HG02678 (cell line): ENCODE results near the gene MMP28.
A peak's percentile ranks its signal among the peaks of the same experiment; 100 is the strongest.
"Not testable (repeated sequence)": the region's sequence is repeated elsewhere in the genome, so short reads cannot be mapped to it uniquely, and the experiment has no call there.

Experiments used
- ATAC-seq: cut with Tn5 transposase; IDR thresholded peaks from one replicate; pipeline ENCODE4 v1.9.1; 2021; ENCODE audit warnings: mild to moderate bottlenecking, moderate library complexity; ENCODE audit not compliant: unreplicated experiment

Gene MMP28

DNA sequence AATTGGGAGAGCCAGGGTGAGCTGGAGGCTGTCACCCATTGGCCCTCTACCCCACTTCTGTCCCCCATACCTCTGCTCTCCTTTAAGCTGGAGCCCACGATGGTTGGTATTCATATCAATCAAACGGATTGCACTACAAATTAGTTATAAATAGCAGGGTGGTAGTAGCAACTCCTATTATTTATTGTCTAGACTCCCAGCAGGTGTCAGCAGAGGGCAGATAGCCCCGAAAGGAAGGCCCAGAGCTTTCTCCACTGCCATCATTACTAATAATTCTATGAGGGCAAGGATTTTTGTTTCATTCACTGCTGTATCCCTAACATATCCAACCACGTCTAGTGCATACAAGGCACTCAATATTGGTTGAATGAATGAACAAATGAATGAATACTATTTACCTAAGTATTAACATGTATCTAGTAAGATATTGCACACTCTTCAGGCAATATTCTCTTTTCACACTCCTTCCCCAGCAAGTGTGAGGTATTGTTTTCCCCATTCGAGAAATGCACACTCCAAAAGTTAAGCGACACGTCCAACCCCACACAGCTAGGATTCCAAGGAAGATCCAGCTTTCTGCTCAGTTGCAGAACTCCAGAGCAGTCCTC, 28.4 kb downstream of the MMP28 start:
- ATAC-seq = no peak

DNA sequence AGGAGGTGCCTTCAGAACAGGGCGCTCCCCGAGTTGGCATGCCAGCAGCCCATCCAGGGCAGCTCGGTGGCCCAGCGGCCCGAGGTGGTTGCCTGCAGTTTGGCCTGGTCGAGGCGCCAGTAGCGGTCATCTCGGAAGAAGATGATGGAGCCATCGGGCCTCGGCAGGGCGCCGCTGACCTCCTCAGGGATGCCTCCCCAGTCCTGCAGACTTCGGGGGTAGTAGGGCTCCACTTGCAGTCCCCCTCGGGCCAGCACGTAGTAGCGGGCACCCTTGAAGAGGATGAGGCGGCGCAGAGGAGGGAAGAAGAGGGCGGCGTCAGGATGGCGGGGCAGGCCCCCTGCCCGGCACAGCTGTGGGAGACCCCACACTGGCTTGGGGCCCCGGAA, 29.0 kb downstream of the MMP28 start:
- ATAC-seq = no peak

DNA sequence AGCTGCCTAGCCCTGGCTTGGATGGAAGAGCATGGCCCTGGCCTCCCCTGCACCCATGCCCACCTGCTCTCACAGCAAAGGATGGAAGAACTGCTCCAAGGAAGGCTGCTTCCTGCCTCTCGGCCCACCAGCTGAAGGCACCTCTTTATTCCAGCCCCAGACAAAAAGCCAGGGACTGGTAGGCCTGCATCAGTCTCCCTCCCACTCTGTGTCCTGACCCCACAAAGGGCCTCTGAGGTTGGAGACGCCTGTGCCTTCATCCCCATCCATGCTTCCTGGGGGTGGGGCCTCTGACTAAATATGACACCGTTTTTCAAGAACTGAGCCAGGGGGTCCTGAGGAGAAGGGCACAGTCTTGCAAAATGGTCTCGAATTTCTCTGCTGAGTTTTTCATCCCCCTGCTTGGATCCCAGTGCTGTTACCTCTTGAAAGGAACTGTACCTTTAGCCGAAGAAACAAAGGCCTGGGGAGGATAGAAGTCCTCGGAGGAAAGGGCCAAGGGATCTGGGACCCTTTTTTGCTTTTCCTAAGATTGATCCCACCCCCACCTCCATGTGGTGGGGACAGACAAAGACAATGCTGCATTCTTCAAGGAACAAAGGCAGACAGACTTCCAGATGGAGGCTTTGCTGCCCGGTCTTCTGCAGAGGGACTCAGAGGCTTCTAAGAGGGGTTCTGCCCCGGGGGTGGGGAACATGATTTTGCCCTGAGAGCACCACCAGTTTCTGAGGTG, 29.5 kb downstream of the MMP28 start:
- no peak for ATAC-seq

DNA sequence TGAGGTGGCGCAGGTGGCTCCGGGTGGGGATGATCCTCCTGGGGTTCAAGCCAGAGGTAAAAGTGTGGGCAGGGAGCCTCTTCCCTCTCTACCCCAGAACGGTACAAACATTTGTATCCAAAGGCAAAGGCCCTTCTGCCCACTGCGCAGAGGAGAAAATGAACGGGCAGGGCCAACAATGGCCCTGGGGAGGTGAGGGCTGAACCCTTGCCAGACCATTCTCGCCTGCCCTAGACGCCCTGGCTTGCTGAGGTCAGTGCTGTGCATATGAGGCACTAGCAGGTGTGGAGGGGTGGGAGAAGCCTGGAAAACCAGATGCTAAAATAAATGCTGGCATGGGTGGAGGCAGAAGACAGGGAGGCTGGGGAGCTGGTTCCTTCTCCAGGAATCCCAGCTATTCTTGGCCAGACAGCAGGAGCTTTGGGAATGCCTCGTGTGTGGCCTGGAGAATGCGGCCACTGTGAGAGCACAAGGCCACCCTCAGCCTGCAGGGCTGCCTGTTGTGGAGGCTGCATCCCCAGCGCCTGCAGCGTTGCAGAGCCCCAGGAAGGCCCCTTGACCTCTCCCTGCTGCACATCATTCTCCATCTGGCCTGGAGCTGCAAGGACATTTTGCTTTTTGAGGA, 30.2 kb downstream of the MMP28 start:
- ATAC-seq = no peak

DNA sequence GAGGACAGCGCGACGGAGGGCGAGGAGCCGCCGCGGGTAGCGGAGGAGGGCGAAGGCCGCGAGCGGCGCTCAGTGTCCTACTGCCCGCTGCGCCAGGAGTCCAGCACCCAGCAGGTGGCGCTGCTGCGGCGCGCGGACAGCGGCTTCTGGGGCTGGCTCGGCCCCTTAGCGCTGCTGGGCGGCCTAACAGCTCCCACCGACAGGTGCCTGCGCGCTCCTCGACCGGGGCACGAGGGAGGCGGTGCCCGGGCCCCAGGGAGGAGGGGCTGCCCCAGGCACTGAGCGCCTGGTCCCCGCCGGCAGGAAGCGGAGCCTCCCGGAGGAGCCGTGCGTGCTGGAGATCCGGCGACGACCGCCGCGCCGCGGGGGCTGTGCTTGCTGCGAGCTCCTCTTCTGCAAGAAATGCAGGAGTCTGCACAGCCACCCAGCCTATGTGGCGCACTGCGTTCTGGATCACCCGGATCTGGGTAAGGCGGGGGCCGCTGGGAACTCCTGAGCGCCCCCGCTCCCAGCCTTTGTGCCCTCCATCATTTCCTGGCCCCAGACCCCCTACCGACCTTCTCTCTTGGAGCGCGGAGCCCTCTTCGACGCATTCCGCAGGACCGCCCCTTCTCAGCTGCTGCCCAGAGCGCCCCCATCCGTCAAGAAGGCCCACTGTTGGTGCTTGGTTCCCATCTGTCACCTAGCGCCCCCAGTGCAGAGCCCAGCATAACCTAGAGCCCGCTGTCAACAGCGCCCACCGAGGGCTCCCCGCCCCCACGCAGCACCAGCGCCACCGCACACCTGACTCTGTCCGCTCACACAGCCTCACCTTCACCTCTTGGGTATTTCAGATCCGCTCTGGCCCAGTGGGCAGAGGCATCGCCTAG, 31.1 kb downstream of the MMP28 start:
- ATAC-seq = peak; percentile 92

DNA sequence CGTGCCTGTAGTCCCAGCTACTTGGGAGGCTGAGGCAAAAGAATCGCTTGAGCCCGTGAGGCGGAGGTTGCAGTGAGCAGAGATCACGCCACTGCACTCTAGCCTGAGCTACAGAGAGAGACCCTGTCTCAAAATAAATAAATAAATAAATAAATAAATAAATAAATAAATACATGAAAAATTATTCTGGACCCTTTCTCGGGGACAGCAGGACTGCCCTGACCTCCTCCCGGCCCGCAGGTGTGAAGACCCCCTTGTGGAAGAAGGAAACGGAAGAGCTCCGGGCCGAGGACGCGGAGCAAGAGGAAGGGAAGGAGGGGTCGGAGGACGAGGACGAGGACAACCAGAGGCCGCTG, 31.7 kb downstream of the MMP28 start:
- ATAC-seq = no peak

DNA sequence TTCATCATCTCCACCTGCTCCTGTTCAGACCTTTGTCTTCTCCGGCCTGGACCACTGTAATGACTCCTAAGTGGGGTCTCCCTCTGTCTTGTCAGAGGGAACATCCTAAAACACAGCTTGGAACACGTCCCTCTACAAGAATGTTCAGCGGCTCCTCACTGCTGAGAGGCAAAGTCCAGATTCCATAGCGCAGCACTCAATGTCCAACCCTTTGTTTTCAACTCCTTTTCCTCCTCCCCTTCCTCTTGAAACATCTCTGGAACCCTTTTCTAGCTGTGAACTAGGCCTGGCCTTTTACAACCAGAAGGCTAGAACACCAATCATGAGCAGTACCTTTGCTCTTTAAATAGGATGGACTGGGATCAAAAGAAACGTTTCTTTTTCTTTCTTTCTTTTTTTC, 33.8 kb downstream of the MMP28 start:
- ATAC-seq = no peak

DNA sequence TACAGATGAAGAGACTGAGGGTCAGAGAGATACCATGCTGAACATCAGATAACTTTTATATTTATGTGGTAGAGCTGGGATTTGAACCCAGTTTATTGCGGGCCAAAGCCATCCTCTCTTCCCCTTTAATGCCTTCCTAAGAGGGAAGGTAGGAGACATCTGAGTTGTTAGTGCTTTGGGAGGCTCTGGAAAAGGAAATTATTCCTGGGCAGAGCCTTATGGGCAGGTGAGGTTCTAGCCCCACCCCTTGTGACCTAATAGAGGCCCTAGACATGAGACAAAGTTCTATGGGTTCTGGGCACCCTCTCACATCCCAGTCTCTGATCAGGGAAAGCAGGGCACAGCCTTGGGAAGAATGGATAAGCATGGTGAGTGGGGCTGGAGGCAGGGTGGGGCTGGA, 34.9 kb downstream of the MMP28 start, which contains the start of gene C17orf50:
C17orf50 (plus strand) TSS at position 301 of the 400 bp plus-strand sequence; CDS start at position 356, 55 bp downstream.
- no peak for ATAC-seq

DNA sequence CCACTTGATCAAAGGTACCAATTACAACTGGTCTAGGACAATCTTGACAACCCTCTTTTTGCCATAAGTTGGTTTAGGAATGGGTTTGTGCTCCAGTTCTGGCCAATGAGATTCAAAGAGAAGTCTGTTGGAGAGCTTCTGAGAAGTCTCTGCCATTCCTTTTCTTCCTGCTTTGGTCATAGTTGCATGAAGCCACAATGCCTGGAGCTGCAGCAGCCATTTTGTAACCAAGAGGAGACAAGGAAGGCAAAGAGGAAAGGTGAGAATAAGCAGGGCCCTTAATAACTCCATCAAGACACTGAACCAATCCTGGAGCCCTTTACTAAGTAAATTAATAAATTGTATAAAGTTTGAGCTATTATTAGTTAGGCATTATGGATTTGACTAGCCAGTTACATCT, 38.2 kb downstream of the MMP28 start:
- ATAC-seq = no peak

DNA sequence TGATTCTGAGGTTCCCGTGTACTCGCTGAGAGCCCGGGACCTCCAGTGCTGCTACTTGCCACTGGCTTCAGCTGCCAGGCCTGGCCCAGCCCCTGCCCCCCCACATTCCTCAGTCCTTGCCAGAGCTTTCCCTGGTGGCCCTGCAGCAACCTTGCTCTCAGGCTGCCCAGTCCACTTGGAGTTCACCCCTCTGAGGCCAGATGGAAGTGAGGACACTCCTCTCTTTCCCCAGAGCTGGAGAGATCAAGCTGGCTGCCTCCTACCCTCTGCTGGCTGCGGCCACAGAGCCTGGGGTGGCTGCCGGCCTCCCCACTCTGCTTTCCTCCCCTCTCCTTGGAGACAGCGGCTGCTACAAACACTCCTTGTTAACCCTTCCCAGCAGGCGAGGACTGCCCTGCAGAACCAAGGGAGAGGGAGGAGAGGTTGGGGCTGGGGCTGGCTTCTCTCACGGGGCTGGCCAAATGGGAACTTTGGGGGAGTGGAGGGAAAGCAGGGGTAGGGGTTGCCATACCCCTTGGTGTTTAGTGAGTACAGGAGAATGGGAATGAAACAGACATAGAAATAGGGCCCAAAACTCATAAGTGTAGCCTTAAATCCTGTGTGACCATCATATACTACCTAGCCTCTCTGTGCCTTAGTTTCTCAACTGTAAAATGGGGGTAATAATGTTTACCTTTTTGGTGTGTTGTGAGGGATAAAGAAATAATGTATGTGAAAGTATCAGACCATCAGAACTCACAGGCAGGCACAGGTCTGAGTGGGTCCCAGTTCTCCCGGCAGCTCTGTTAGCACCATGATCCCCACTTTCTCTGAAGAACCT, 42.3 kb downstream of the MMP28 start, which contains the start of gene GAS2L2:
GAS2L2 (minus strand) TSS at position 295 of the 820 bp plus-strand sequence. CDS start 389 bp downstream, outside the sequence.
- no peak for ATAC-seq

DNA sequence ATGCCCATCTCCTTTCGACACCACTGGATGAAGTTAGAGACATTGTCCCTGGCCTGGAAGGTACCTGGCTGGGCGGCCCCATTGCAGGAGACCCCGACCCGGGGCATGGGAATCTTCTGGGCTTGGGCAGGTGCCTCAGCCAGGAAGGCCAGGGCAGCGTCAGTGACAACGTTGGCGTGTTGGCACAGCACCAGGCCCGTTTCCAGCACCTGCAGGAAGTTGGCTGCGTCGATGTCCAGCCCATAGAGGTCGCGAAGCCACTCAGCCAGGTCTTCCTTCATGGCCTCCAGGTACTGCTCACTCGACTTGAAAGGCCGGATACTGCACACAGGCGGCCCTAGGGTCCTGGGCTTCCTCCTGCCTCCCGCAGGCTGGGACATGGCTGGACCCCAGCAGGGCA, 43.0 kb downstream of the MMP28 start:
- ATAC-seq = no peak

DNA sequence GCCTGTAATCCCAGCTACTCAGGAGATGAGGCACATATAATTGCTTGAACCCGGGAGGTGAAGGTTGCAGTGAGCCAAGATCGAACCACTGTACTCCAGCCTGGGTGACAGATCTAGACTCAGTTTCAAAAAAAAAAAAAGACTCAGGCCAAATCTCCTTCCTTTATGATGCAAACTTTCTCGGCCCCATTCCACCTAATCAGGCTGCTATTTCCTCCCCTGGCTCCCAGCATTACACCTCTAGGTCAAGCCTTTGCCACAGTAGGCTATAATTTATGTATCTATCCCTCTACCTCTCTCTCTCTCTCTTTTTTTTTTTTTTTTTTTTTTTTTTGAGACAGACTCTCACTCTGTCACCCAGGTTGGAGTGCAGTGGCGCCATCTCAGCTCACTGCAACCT, 43.9 kb downstream of the MMP28 start:
- ATAC-seq = not testable (repeated sequence)

DNA sequence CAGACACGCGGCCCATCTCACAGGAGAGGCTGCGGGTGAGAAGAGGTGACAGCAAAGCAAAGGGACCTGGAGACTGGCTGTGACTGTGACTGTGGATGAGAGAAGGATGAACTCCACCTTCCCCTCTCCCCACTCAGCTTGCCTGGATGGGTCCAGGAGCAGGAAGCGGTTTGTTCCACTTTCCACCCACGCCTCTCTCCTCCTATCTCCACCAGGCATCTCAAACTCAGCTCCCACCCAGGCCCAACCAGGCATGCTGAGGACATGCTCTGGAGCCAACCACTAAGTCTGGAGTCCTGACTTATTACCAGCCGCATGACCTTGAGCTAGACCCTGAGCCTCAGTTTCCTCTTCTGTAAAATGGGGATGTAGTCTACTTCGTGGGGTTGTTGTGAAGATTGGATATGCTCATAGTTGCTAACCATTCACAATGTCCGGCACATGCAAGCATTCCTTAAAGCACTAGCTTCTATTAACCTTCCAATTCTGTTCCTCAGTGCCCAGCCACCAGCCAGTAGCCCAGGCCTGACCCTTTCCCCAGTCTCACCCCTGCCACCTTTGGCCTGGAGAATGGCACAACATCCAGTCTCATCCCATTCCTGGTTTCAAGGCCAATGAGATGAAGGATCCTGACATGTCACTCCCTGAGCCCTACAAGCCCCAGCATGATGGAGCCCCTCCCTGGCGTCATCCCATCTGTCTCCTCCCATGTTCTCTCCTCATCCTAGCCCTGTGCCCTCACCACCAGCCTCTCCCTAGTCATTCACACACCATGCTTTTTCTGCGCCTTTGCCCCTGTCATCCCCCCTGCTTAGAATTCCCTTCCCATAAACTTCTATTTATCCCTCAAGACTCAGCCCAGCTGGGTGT, 44.7 kb downstream of the MMP28 start:
- ATAC-seq = no peak

DNA sequence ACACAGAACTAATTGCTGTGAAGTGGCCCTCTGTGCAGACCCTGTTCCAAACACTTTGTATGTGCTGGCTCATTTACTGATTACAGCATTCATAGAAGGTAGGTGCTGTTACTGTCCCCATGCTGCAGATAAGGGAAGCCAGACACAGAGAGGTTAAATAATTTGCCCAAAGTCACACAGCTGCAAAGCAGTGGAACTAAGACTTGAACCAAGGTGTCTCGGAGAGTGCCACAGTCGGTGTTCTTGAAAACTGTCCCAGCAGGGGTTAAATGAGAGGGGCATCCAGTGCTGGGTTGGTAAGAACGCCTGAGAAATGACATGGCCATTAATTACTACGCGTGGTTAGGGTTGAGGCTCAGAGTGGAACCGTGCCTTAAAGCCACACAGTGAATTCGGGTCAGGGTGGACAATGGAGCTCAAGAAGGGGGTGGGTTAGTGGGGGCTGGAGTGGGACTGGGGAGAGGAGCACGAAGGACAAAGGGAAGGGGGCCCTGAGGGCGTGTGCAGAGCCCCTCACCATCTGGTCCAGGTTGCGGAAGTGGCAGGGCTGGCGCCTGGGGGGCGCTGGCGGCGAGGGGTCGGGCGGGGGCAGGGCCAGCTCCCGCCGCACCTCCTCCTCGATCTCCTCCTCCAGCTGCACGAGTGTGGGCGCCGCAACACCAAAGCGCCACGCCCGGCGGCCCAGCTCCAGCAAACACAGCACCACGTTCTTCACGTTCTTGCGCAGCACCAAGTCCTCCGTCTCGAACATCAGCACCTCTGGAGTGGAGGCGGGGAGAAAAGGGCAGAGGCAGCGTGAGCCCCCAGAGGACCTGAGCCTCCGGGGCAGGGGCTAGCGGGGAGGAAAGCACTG, 45.7 kb downstream of the MMP28 start:
- no peak for ATAC-seq

DNA sequence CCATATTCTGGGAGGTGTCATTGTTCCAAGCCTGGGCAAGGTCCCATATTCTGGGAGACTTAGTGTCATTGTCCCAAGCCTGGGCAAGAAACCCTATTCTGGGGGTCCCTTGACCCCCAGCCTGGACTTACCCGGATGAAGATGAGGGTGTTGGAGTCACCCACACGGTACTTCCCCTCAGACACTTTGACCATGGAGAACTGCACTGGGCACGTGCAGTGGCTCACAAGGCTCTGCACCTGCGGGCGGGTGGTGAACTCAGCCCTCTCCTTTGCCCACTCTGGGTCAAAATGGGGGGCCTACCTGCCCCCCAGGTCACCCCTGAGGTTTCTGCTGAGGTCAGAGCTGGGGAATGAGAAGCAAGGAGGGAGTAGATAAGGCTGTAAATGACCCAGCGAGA, 46.5 kb downstream of the MMP28 start:
- ATAC-seq = no peak

DNA sequence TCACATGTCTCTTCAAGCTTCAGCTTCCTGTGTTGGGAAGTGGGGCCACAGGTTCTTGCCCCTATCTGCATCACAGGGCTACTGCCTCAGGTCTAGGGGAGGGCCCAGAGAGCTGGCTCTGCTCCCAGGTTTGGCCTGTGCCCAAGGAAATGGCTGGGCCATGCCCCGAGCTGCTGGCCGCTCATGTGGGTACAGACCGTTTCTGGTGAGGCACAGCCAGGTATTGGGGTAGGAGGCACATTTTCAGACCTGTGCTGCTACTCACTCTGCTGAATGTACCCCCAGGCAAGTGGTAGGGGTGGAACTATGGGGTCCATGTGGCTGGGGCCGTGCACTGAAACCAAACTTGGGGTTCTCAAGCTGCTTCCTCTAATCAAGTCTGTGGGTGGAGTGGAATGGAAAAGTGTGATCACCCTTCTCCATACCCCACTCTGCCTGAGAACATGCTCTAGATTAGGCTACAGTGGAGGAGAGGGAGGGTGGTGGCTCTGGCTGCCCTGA, 47.0 kb downstream of the MMP28 start:
- no peak for ATAC-seq

DNA sequence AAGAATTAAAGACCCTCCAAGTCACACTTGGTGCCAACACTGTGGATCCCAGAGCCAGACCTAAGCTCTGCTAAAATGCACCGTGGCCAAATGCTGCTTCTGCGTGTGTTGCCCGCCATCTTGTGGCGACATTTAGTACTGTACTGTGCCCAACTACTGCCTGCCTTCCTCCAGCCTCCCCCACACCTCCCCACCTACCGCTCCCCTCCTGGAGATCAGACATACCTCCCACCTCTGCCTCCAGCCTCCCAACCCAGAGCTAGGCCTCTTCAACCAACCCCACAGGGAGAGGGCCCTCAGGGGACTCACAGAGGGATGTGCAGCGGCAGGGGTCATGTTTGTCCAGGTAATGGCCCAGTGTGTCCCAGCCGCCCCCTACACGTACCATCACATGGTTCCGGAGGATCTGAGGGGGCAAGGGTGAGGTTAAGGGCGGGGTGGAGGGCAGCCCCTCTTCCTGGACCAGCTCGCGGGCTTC, 47.9 kb downstream of the MMP28 start:
- no peak for ATAC-seq

DNA sequence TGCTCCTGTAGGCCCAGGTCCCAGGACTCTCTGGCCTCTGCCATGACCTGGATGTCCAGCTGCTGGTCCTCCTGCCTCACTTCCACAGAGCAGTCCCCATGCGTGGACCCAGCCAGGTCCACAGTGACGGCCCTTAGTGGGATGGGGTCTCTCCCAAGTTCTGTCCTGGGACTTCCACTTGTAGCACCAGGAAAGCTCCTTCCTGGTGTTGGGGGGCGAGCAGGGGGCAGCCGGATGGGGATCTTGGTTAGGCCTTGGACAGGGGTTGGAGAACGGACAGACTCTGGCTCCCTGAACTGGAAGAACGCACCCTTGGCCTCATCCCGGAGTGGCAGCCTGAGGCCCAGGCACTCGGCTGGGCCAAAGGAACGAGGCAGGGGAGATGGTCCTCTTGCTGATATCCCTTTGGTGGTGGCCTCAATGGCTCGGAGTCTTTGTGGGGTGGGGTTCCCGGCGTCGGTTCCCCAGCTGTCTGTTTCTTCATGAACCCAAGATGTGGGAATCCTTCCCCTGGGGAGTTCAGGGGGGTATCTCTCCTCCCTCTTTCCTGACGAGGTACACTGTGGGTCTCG, 49.6 kb downstream of the MMP28 start:
- no peak for ATAC-seq
